IPS-NIHi11 (cell line): ENCODE measurements around the gene KRTAP10-5.
"Not testable (repeated sequence)": the region's sequence is repeated elsewhere in the genome, so short reads cannot be mapped to it uniquely, and the experiment has no call there.

Experiments used
- DNase-seq: peaks from one replicate; pipeline ENCODE4 v3.0.0; 2012; ENCODE audit warnings: mixed read lengths, low spot score

Gene KRTAP10-5

DNA sequence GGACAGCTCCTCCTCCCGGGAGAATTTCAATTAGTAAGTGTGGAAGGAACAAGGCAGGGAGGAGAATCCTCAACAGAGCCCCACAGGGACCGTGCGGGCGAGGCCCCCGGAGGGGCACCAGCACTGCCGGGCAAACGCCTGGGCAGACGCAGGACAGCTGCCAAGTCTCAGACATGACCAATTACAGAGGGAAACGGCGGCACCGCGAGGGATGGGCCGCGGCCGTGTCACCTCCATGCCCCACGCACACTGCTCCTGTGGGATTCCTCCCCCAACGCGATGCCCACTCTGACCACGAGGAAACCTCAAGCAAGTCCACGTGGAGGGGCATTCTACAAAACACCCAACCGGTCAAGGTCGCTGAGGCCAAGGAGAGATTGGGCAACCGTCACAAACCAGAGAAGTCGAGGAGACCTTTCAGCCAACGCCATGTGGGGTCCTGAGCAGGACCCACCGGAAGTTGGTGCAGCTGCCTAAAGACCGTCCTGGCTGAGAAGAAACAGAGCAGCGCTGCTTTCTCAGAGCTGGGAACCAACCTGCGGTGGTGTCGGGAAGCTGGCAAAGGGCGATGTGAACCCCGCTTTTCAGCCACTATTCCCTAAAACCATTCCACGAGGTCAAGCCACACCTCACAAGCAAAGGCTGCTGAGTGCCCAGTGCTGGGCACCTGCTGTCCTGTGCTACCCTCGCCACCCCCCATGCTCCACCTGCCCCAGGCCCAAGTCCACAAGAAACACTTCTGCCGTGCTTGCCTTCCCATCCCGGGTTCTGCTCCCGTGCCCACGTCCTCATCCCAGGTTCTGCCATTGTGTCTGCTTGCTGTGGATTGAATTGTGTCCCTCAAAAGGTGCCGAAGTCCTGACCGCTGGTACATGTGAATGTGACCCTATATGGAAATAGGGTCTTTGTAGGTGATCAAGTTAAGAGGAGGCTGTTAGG lies 8.3 kb downstream of the KRTAP10-5 start:
- DNase-seq = no peak

DNA sequence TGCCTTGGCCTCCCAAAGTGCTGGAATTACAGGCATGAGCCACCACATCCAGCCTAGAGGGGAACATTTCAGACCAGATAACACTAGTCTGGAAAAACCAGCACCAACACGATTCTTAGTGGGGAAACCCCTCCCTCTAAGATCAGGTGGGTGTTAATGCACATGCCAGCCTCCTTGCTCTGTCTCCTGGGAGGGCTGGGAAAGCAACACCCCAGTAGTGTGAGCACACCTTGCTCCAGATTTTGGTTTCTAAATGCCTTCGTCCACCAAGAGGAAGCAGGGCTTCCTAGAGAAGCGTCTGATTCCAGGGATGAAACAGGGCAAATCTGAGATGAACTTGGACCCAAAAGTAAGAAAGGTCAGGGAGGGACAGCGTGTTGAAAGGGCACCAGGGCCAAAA lies 9.1 kb downstream of the KRTAP10-5 start:
- no peak for DNase-seq

DNA sequence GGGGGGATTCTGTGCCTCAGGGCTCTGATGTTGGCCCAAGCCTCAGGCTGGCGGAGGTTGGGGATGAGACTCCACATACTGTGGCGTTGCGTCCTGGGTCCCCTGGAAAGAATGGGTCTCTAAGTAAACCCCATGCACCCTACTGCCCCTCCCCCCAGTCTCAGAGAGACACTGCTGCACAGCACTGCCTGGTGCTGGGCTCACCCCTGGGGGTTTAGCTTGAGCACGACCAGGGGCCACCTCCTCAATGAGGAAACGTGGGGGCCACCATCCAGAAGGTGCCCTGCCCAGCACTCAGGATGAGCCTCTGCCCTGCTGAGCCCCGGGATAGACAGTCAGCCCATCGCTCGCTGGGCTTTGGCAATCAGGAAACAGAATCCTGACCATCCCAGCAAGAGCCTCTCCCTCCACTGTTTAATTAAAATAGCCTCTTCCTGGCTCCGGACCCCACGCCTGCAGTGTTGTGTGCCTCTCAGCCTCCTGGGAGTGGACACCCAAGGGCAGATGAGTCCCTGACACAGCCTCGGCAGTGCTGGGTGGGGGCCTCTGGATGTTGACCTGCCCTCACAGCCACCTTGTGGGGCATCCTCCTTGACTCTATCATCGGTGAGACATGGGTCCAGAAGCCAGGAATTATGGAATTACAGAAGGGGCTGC lies 10.4 kb downstream of the KRTAP10-5 start:
- DNase-seq = no peak

DNA sequence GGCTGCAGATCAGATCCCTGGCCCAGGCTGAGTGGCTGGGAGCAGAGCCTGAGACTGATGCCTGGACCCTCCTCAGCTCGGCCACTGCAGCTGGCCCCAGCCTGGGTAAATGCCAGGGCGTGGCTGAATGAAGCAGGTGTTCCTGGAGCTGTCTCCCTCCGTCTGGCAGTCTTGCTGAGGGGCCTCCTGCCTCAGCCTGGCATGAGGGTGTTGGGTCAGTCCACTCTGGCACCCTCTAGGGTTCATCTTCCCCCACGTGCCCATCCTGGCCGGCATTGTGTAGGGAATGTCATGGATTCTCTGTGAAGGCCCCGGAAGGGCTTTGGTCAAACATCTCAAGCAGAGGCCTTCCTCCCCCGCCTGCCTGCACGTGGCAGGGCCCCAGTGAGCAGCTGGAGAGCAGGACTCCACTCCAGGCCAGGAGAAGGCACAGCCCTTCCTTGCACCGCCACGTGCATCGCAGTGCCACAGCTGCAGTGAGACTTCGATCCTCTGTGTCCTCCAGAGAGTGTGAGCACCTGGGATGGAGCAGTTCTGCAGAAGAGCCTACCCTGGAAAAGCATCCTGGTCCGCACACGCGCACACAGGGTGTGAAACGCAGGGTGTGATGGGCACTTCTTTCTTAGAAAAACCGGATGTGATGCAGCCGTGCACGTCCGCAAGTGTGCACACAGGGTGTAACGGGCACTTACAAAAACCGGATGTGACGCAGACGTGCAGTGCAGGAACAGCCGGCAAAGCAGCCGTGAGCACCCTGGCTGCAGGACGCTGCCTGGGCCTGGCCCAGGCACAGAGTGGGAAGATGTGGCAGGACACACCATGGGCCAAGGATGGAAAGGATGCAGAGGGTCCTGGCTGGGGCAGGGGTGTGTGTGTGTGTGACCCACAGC lies 11.5 kb downstream of the KRTAP10-5 start:
- no peak for DNase-seq

DNA sequence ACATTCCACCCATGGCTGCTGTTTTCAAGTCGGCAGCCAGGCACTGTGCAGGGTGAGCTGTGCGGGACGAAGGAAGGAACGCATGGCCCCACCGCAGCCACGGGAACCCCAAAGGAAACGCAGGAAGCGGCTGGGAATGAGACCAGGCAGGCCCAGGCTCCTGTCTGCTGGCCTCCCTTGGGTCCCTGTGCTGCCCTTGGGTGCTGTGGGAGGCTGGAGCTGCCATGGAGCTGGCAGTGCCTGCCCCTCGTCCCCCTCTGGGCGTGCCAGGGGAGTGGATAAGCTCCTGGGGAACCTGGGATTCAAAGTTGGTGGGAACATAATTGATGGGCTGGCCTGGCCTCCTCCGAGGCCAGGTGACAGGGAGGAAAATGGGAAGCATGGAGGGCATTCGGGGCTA lies 12.1 kb downstream of the KRTAP10-5 start:
- no peak for DNase-seq

DNA sequence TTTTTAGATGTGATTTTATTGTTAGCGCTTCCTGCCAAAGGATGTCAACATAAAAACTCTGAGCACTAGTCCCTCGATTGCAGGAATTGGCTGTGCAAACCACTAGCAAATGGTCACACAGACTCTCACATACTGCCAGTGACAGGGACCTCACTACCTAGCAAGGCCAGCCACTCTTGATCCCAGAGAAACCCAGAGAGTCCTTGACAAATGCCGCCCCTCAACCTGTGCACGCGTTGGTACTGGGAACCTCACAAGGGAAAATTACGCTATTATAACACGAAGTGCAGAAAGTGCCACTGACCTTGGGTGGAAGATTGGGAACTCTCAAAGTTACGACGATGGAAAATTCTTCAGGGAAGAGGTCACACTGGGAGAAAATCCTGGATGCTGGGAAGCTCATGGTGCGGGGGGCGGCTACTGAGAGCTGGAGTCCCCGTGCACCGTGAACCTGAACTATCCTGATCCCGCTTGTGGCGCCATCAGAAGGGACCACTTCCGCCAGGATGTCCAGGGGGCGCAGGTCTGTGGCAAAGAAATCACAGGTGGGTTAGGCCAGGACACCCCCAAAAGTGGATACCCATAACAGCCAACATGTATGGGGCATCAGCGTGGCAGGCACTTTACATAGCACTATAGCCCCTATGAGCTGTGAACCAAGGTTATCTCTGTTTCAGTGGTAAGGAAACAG lies 12.8 kb downstream of the KRTAP10-5 start:
- no peak for DNase-seq

DNA sequence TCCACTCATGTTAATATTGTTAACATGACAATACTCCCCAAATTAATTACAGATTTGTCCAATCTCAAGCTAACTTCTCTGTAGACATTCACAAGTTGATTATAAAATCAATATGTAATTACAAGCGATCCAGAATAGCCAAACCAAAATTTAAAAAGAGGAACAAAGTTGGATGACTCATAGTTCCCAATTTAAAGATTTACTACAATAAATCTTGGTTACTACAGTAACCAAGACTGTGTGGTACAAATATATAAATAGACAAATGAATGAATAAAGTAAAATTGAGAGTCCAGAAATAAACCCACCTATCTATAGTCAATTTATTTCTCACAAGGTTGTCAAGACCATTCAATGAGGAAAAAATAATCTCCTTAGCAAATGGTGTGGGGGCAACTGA lies 14.0 kb downstream of the KRTAP10-5 start:
- no peak for DNase-seq

DNA sequence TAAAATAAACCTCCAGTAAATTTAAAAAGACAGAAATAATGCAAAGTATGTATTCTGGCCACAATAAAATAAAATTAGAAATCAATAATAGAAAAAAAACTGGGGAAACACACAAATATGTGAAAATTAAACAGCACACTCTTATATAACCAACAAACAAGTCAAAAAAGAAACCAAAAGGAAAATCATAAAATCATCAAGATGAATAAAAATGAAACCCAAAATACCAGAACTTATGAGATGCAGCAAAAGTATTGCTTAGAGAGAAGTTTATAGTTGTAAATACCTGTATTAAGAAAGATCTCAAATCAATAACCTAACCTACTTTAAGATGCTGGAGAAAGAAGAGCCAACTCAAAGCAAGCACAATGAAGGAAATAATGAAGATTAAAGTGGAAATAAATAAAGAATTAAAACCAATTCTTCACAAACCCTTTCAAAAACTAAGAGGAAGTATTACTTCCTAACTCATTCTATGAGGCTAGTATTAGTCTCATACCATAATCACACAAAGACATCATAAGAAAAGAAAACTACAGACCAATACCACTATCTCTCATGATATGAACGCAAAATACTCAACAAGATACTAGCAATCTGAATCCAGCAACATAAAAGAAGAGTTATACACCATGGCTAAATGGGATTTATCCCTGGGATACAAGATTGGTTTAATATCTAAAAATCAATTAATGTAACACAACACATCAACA lies 15.4 kb downstream of the KRTAP10-5 start:
- no peak for DNase-seq

DNA sequence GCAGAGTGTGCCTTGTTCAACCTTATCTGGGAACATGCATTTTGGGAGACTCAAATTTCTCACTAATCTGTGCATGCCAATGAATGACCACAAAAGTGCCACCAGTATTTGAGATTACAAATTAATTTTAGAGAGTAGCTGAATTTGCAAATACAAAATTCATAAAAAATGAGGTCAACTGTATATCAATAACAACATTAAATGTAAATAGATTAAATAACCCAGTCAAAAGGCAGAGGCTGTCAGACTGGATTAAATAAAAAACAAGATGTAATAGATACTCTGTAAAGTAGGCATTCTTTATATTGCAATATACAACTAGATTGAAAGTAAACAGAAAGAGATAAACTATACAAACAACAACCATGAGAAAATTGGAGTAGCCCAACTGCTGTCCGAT lies 16.3 kb downstream of the KRTAP10-5 start:
- no peak for DNase-seq

DNA sequence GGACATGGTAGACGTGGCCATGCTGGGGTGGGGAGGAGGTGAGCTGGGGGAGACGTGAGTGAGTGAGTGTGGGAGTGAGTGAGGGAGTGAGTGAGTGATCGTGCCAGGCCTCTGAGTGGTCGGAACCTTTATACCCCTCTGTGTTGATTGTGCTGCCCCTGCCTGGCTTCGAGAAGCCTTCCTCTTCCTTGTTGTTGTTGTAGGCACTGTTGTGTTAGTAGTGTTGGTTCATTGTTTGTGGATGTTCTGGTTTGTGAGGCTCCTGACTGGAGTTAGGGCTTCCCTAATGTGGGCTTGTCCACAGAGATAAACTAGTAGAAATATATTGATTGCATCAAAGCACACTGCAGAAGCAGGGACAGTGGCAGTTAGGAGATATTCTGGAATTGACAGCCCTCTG lies 21.7 kb downstream of the KRTAP10-5 start, which contains the start of gene KRTAP10-3:
TSS of gene KRTAP10-3 (minus strand) at position 101 of the 400 bp plus-strand sequence. CDS start at position 21, 80 bp downstream.
- no peak for DNase-seq

DNA sequence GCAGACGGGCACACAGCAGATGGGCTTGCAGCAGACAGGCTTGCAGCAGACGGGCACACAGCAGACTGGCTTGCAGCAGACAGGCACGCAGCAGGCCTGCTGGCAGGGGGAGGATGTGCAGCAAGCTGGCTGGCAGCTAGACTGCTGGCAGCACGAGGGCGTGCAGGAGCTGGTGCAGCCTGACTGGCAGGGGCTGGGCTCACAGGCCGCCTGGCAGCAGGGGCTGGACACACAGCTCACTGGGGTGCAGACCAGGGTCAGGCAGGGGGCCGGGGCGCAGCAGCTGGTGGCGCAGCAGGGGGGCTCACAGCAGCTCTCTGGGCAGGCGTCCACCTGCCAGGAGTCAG lies 22.1 kb downstream of the KRTAP10-5 start:
- DNase-seq = not testable (repeated sequence)

DNA sequence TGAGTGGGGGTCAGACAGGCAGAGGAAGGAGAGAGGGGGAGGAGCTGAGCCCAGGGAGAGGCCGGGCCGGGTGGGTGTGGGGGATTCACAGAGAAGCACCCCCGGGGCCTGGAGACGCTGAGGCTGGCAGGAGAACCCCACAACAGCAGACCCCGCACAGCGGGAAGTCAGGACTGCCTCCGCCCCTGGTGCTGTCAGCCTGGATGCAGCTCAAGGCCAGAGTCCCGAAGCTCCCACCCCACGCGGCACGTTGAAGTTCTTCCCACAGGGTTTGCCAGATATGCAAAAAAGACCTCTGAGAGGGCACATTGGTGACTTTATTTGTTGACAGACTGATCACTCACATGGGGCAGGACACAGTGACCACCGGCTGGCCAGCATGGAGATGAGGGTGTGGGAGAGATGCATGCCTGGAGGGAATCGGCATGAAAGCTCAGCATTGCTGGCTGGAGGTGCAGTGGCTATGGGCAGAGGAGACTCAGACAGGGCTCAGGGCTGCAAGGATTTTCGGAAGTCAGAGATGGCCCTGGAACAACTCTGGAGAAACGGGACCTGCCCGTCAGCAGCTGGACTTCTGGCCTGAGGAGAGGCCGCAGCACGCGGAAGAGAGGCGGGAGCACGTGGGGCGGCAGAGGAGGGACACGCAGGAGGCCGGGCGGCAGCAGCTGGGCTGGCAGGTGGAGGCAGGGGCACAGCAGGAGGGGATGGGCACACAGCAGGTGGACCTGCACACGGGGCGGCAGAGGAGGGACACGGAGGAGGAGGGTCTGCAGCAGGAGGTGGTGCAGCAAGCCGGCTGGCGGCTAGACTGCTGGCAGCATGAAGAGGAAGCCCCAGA lies 22.7 kb downstream of the KRTAP10-5 start:
- DNase-seq = no peak

DNA sequence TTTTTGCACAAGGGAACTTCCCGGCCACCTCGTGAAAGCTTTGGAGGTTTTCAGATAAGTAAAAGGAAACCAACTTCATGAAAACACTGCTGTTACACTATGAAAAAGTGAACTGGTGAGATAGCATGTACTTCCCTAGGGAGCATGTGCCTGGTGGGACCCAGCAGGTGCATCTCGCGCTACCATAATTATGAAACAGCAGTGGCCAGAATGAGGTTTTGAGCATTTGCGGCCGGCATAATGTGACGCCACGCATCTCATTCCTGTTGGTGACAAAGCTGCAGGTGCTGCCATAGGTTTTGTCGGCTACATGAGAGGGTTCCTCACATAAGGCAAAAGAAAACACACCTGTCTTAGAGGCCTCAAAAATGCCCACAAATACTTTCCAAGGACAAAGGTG lies 23.5 kb downstream of the KRTAP10-5 start:
- no peak for DNase-seq

DNA sequence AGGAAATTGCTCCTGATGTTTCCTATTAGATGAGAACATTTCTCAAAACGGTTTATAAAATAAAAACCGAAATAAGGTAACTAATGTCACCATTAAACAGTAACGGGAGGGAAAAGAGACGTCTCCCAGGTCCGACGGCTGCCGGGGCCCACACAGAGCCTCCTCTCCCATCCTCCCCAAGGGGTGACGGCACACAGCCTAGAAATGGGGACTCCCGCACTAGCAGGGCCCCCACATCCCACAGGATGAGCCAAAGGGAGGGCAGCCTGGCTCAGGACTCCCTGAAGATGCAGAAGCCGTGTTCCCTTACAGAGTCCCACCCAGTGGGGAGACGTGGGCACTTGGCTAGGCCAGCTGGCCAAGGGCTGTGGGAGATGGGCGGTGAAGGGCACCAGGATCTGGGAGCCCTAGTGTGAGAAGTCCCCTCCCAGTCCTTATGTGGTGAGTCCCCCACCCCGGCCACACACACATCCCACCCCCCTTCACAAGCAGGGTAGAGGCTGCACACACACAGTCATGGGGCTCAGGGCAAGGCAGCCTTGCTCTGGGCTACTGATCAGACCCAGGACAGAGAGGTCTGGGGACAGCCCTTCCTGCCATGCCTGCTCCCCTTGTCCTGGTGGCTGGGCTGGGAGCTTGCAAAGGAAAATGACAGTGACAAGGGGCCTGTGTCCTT lies 25.1 kb downstream of the KRTAP10-5 start:
- DNase-seq = no peak

DNA sequence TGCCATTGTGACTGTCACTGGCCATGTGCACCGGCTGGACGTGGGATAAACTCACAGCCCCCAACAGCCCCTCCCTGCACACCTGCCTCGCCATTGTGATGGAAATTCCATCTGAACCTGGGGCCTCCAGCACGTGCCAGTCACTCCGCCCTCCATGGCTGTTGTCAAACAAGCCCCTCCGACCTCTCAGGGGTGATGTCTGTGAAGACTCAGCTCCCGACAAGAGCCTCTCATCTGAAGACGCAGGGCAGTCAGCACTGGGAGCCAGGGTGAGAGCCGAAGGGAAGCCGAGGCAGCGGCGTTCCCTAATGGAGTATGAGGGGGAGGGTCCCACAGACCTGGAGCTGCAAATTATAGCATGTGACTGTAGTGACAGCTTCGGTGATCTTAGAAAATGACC lies 27.7 kb downstream of the KRTAP10-5 start:
- no peak for DNase-seq

DNA sequence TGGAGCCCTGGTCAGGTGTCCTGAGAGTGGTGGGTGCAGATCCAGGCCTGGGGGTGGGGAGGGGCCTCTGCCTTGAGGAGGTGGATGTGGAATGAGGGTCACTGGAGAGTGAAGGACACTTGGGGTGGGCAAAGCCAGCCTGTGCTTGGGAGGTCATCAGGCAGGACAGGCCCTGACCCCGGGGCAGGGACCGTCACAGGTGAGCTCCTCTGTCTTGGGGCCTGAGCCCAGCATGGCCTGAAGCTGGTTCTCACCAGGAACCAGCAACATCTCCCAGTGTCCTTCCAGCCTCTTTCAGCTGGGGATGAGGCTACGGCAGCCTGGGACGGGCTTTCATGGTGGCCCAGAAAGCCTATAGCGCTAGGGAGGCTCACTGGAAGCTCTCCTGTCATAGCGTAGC lies 28.3 kb downstream of the KRTAP10-5 start:
- no peak for DNase-seq

DNA sequence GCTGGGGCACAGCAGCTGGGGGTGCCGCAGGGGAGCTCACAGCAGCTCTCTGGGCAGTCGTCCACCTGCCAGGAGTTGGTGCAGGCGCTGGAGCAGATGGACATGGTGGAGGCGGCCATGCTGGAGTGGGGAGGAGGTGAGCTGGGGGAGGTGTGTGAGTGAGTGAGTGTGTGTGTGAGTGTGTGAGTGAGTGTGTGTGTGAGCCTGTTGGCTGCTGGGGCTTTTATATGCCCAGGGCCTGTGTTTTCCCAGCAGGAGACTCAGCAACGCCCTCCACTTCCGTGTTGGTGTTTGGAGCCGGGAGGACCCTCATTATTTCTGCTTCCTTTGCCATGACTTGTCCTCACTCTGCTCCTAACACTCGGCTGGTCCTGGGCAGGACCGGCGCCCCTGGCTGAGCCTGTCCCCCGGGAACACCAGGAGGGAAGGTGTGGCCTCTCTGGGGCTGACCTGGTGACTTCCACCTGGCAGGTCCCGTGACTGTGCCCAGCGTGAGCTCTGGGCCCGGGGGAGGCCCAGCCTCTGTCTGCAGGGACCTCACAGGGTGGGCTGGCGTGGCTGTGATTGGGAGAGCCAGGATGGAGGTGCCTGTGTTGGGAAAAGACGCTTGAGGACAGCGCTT lies 29.0 kb downstream of the KRTAP10-5 start, which contains the start of gene KRTAP10-2:
TSS of gene KRTAP10-2 (minus strand) at position 166 of the 622 bp plus-strand sequence. CDS start at position 119, 47 bp downstream.
- DNase-seq = no peak

DNA sequence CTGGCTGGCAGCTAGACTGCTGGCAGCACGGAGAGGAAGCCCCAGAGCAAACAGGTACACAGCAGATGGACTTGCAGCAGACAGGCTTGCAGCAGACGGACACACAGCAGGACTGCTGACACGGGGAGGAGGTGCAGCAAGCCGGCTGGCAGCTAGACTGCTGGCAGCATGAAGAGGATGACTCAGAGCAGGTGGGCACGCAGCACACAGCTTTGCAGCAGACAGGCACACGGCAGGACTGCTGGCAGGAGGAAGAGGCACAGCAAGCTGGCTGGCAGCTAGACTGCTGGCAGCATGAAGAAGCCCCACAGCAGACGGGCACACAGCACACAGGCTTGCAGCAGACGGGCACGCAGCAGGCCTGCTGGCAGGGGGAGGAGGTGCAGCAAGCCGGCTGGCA lies 29.6 kb downstream of the KRTAP10-5 start:
- DNase-seq = no peak

DNA sequence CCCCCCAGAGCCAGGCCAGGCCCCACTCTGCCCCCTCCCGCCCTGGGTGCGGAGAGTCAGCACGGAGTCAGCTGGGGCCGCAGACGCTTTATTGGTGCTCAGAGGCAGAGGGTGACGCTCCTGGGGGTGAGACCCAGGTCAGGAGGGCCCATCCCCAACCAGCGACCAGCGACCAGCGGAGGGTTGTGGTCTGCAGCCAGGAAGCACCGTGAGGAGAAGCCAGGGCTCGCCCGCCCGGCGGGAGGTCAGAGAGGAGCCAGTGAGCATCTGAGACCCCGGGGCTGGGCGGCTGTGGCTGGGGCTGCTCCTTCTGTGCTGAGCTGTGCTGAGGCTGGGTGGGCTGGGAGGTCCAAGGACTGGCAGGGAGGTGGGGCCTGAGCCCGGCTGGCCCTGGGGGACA lies 30.1 kb downstream of the KRTAP10-5 start:
- not testable (repeated sequence) for DNase-seq
